PC-3 (cell line): ENCODE measurements around the gene MKLN1. TPM values are rescaled to one million over a fixed set of nuclear protein-coding genes. Genes with fewer than 3 reads are reported as not detected.

Experiments
- ATAC-seq: fragments of 200-7000 bp; cut with Tn5 transposase; 2 replicates; pipeline ENCODE4 v1.9.1; 2020; ENCODE audit warnings: mild to moderate bottlenecking, moderate library complexity
- BruUV-seq: library from RNA; stranded (reverse); fragments of 400-500 nt; replicated peaks from 2 replicates; lab custom pipeline; 2021; lab: Mats Ljungman, UMichigan
- CTCF ChIA-PET: fragments of 300-600 bp; sonication (Branson Sonifier 250); formaldehyde crosslinking; loops from one replicate; lab custom pipeline; 2022; ENCODE audit warnings: antibody characterized with exemption; lab: Charles Lee
- POLR2A ChIA-PET: fragments of 300-600 bp; sonication (Branson Sonifier 250); formaldehyde crosslinking; loops from one replicate; lab custom pipeline; 2022; ENCODE audit warnings: antibody characterized with exemption; ENCODE audit not compliant: unreplicated experiment; lab: Charles Lee
- DNase-seq: peaks from one replicate; pipeline ENCODE4 v3.0.0-alpha.2; 2015
- H2AFZ ChIP-seq: fragments of 300-600 bp; sonication (generic); 2 replicates; pipeline ENCODE4 v1.6.0; 2016; ENCODE audit warnings: antibody characterized with exemption, low read length
- H3F3A ChIP-seq: fragments of 300-600 bp; sonication (generic); one replicate; pipeline ENCODE4 v1.6.0; 2017; ENCODE audit warnings: antibody characterized with exemption, low read length, control low read depth, mild to moderate bottlenecking; ENCODE audit not compliant: unreplicated experiment
- H3K27ac ChIP-seq: fragments of 300-600 bp; sonication (generic); 2 replicates; pipeline ENCODE4 v1.5.1; 2016; ENCODE audit warnings: mild to moderate bottlenecking, low read length
- H3K27me3 ChIP-seq: fragments of 300-600 bp; sonication (generic); 2 replicates; pipeline ENCODE4 v1.6.1; 2016; ENCODE audit warnings: low read length, mixed read lengths
- H3K36me3 ChIP-seq: fragments of 300-600 bp; sonication (generic); 2 replicates; pipeline ENCODE4 v1.6.1; 2016; ENCODE audit warnings: low read depth, mixed run types, low read length, mixed read lengths
- H3K4me1 ChIP-seq: fragments of 300-600 bp; sonication (generic); 2 replicates; pipeline ENCODE4 v1.5.1; 2016; ENCODE audit warnings: low read length; ENCODE audit not compliant: insufficient read depth
- H3K4me2 ChIP-seq: fragments of 300-600 bp; sonication (generic); 2 replicates; pipeline ENCODE4 v1.6.0; 2016; ENCODE audit warnings: low read length
- H3K4me3 ChIP-seq: fragments of 300-600 bp; sonication (generic); 2 replicates; pipeline ENCODE4 v1.5.1; 2016; ENCODE audit warnings: mild to moderate bottlenecking, low read length, mixed read lengths
- H3K79me2 ChIP-seq: fragments of 300-600 bp; sonication (generic); 2 replicates; pipeline ENCODE4 v1.6.1; 2017; ENCODE audit warnings: low read length, mixed read lengths
- H3K9ac ChIP-seq: fragments of 300-600 bp; sonication (generic); 2 replicates; pipeline ENCODE4 v1.6.0; 2016; ENCODE audit warnings: mild to moderate bottlenecking, low read length
- H3K9me2 ChIP-seq: fragments of 300-600 bp; sonication (generic); replicated peaks from 2 replicates; pipeline ENCODE4 v1.6.1; 2016; ENCODE audit warnings: mixed run types, low read length, mixed read lengths
- H3K9me3 ChIP-seq: fragments of 300-600 bp; sonication (generic); 2 replicates; pipeline ENCODE4 v1.6.1; 2016; ENCODE audit warnings: low read length, mixed read lengths
- H4K20me1 ChIP-seq: fragments of 300-600 bp; sonication (generic); 2 replicates; pipeline ENCODE4 v1.6.1; 2016; ENCODE audit warnings: low read length, mixed read lengths
- CTCF ChIP-seq: fragments of 300-600 bp; sonication (generic); conservative IDR thresholded peaks from 2 replicates; pipeline ENCODE4 v1.5.1; 2017; ENCODE audit warnings: antibody characterized with exemption, low read depth, mild to moderate bottlenecking, low read length
- EZH2 ChIP-seq: fragments of 300-600 bp; sonication (generic); IDR thresholded peaks from one replicate; pipeline ENCODE4 v1.6.1; 2017; ENCODE audit warnings: antibody characterized with exemption, mild to moderate bottlenecking, low read length; ENCODE audit not compliant: unreplicated experiment
- EZH2phosphoT487 ChIP-seq: fragments of 300-600 bp; sonication (generic); IDR thresholded peaks from 2 replicates; pipeline ENCODE4 v1.6.1; 2018; ENCODE audit warnings: mild to moderate bottlenecking, antibody characterized with exemption, low read length, borderline replicate concordance
- intact Hi-C: fragments of 100-400 bp; cut with micrococcal nuclease; formaldehyde crosslinking; loops from 2 replicates; pipeline ENCODE4 v1.9.0; 2023
- total RNA-seq: library from RNA; depleted of rRNA; stranded (reverse); fragments of >200 nt; gene quantifications from 2 replicates; pipeline ENCODE4 v1.2.3, GENCODE V29; 2014

MKLN1 gene
- total RNA-seq, 1 experiment from 2014 or later: 16.3 TPM

- H3K9ac ChIP-seq: no peak overlapping the region
- ATAC-seq (no peak), DNase-seq (no peak)
- H3K4me2 ChIP-seq: no peak overlapping the region
- H4K20me1 ChIP-seq: no peaks in the 10 kb centered on the region
- peaks cover 16% of the 10 kb centered on the region; the same call in 1 of the 2 replicates for H3K4me1 ChIP-seq
- no TSS peak for BruUV-seq
- no peak overlapping the region for H3K27ac ChIP-seq
- no peaks in the 10 kb centered on the region for H3K9me3 ChIP-seq
- no peaks in the 10 kb centered on the region for H3K9me2 ChIP-seq
- intact Hi-C loops: no loop called here
- peaks cover 5% of the 10 kb centered on the region; the same call in 1 of the 2 replicates for H3K36me3 ChIP-seq
- CTCF ChIA-PET: no interaction called here
- no peaks in the 10 kb centered on the region for H3F3A ChIP-seq
- H2AFZ ChIP-seq: no peak overlapping the region
- no peaks in the 10 kb centered on the region for H3K27me3 ChIP-seq
- H3K79me2 ChIP-seq: no peaks in the 10 kb centered on the region
- H3K4me3 ChIP-seq: no peak overlapping the region
- TF ChIP-seq EZH2phosphoT487: no peak
- no peak for TF ChIP-seq CTCF
- TF ChIP-seq EZH2: no peak
- POLR2A ChIA-PET: no interaction called here
Observed at GRCh38 chr7:131476740-131477139, 149.1 kb downstream of the MKLN1 start.

DNA sequence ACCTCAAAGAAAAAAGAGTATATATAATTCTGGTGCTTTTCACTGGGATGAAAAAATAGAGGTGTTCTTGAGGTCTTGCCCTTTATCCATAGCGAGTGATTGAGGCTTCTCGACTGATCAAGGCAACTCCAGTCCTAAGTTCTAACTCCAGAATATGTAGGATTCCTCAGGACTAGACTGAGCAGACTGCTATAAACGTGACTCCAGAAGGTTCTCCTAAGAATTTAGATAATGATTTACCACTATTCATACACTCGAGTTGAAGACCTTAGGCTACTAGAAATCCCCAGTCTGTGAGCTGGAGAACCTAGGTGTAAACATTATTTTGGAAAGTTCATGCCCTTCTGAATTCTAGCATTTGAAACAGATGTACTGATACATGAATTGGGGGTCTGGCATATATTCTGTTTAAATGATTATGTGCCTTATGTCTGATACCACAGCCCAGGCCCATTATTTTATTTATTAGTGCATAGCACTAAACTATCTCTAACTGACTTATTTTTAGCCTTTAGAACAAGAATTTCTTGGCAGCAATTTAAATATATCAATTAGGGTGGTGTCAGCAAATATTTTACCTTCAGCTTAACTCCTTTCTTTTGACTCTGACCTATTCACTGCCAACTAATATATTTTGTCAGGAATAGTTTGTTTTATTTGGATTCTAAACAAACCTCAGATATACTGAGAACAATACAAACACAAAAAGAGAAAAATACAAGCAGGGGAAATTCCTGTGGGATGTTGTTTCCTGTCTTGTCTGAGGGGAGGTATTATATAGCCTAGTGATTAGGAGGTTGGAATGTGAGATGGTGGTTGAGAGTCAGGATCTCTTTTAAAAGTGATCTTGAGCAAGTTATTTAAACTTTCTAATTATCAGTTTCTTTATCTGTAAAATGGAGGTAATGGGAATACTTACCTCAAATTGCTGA, 153.0 kb downstream of the MKLN1 start:
- H3K27ac ChIP-seq: no peak overlapping the region
- peak; percentile 40 for DNase-seq
- H3K36me3 ChIP-seq: 0 out of 2 replicates have a peak, but pooled peaks cover 2% of the 10 kb centered on the region
- no peak overlapping the region for H3K9ac ChIP-seq
- TF ChIP-seq CTCF (no peak), EZH2phosphoT487 (no peak), EZH2 (no peak)
- no peaks in the 10 kb centered on the region for H3K79me2 ChIP-seq
- no peak overlapping the region for H3K4me3 ChIP-seq
- no TSS peak for BruUV-seq
- H3K4me2 ChIP-seq: no peak overlapping the region
- CTCF ChIA-PET: no interaction called here
- H3K9me3 ChIP-seq: no peaks in the 10 kb centered on the region
- no peaks in the 10 kb centered on the region for H4K20me1 ChIP-seq
- peaks cover 16% of the 10 kb centered on the region; the same call in 1 of the 2 replicates for H3K4me1 ChIP-seq
- intact Hi-C loops: no loop called here
- no peaks in the 10 kb centered on the region for H3K9me2 ChIP-seq
- no peaks in the 10 kb centered on the region for H3K27me3 ChIP-seq
- H3F3A ChIP-seq: no peaks in the 10 kb centered on the region
- POLR2A ChIA-PET: no interaction called here
- peak; percentile 76 for ATAC-seq
- H2AFZ ChIP-seq: no peak overlapping the region

- Histone ChIP-seq H3K9me2 (no peaks in the 10 kb centered on the region), H3K27me3 (no peaks in the 10 kb centered on the region), H3K27ac (no peak overlapping the region), H3K4me2 (no peak overlapping the region), H3K4me1 (peaks cover 16% of the 10 kb centered on the region; the same call in 1 of the 2 replicates), H3K36me3 (0 out of 2 replicates have a peak, but pooled peaks cover 2% of the 10 kb centered on the region), H3K4me3 (no peak overlapping the region), H3K9me3 (no peaks in the 10 kb centered on the region), H3K9ac (no peak overlapping the region), H3K79me2 (no peaks in the 10 kb centered on the region), H4K20me1 (no peaks in the 10 kb centered on the region), H2AFZ (no peak overlapping the region), H3F3A (no peaks in the 10 kb centered on the region)
- DNase-seq (no peak), ATAC-seq (no peak)
- intact Hi-C loops: no loop called here
- ChIA-PET CTCF (no interaction called here), POLR2A (no interaction called here)
- no TSS peak for BruUV-seq
- TF ChIP-seq EZH2phosphoT487: no peak
- no peak for TF ChIP-seq CTCF
Observed at GRCh38 chr7:131482800-131483199, 155.1 kb downstream of the MKLN1 start.
